Activated CD8-positive, alpha-beta memory T cell treated with anti-CD3 and anti-CD28 coated beads, Interleukin-2, amount 50 U/mL, for 48 hours (primary cell): ENCODE measurements around the gene SYNDIG1.

Experiments used
- DNase-seq: peaks from one replicate; pipeline ENCODE4 v3.0.0-alpha.2; 2020

The SYNDIG1 gene

GRCh38 chr20:24640686-24641085 is 171.3 kb downstream of the SYNDIG1 start:
- DNase-seq = no peak

DNA sequence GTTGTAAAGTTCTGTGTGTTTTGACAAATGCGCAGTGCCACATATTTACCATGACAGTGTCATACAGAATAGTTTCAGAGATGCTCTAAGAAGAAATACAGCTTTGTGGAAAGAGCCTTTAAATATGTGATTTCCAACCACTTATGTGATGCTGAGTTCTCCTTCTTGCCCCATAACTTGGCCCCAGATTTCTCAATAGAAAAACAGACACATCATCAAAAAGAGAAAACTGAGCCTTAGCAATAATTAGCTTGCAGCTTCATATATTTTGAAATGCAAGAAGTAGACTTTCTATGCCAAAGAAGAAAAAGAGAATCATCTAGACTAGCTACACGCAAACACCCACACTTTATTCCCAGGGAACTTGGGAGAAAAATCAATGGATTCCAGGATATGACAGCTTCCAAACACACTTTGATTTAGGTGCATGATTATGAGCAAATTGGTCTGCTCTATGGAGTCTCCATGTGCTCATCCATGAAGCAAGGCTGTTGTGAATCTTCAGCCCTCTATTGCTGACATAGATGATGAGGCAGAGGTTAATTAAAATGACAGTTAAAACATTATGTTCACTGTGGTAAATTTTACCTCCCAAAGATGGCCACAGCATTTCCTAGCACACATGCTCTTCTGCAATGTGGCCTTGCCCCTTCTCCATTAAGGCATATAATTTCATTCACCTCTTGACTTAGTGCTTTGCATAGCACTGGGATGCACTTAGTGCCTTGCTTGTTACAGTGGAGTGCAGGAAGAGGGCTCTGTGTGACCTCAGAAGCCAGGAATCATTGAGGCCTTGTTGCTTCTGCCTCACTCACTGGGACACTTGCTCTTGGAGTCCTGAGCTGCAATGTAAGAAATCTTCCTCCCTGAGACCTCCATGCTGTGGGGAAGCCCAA is 174.6 kb downstream of the SYNDIG1 start:
- no peak for DNase-seq

DNA sequence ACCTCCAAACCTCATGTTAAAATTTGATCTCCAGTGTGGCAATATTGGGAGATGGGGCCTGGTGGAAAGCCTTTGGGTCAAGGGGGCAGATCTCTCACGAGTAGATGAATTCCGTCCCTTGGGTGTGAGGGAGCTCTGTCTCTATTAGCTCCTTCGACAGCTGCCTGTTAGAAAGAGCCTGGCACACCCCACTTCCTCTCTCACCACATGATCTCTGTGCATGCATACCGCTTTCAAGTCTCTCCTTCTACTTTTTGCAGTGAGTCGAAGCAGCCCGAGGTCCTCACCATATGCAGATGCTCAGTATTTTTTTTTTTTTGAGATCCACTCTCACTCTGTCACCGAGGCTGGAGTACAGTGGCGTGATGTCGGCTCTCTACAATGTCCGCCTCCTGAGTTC is 176.9 kb downstream of the SYNDIG1 start:
- no peak for DNase-seq

DNA sequence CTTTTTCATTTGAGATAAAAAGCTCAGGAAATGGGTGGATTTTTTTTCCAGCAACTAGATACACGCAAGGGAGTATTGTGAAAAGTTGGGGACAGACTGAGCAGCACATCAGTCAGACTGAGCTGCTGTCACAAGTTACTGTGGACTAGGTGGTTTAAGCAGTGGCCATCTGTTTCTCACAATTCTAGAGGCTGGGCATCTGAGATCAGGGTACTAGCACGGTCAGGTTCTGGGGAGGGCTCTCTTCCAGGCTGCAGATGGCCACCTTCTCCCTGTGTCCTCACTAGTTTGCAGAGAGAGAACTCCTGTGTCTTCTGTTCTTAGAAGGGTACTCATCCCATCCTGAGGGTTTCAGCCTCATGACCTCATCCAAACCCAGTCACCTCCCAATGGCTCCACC is 178.3 kb downstream of the SYNDIG1 start:
- no peak for DNase-seq

GRCh38 chr20:24648481-24648880 is 179.1 kb downstream of the SYNDIG1 start:
- no peak for DNase-seq

DNA sequence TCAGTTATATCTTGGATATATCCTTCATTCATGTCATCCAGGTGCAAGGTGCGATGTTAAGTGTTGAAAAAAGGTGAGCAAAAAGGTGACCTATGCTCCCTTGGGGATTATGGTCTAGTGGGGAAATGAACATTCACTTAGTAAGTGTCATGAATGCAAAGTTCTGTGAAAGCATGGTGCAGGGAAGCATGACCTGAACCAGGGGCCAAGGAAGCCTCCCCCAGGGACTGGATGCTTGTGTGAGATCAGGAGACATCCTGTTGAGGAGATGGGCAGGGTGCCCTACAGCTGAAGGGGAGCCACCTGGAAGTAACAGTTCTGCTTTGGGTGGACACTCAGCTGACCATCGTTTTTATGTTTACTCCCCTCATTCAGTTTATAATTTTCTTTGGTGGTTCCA is 179.5 kb downstream of the SYNDIG1 start:
- no peak for DNase-seq

- no peak for DNase-seq
Observed at GRCh38 chr20:24649787-24650490, 180.5 kb downstream of the SYNDIG1 start.

DNA sequence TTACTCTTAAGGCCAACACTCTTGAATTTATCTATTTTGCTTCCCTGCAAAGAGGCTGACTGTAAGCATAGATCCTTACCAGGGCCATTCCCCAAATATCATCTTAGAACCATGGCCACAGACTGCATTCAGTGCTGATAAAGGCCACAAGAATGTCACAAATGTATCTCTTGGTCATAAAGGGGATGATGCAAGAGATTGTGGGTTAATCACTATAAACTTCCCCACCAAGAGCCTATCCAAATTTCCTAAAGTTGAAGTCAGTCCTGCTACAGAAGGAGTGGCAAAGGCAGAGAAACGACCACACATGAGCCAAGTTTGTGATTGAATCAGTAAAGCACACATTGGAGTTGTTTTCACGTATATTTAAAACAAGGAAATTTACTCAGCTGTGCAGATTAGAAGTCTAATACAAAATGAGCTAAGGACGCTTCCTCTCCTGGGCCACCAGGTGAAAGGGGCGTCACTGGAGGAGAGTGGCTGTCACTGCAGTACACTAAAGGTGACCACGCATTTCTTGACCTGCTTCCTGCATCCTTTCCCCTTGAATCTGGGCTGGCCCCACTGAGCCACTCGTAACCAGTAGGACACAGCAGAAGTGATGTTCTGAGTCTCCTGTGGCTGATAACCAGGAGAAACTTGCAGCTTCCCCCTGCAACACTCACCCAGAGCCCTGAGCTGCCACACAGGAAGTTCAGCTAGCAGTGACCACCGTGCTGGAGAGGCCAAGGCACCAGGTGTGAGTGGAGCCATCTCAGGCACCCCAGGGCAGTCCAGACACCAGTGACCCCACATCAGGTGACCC is 181.9 kb downstream of the SYNDIG1 start:
- no peak for DNase-seq

GRCh38 chr20:24651976-24652345 is 182.5 kb downstream of the SYNDIG1 start:
- DNase-seq = no peak

DNA sequence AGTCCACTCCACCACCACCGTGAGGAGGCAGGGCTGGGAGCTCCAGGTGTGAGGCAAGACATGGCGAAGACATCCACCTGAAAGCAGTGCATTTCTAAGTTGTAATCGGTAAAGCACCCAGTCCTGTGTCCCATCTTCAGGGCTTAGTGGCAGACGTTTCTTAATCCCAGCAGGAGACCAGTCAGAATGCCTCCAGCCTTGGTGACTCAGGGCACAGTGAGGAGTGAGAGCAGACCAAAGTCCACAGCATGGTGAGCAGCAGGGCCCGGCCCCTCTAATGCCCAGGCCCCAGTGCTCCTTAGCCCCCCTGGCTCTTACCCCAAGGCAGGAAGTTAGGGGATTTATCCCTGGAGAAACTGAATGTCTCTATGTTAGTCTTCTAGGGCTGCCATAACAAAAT is 183.9 kb downstream of the SYNDIG1 start:
- DNase-seq = no peak

- no peak for DNase-seq
Observed at GRCh38 chr20:24654425-24654824, 185.0 kb downstream of the SYNDIG1 start.

GRCh38 chr20:24656391-24656790 is 187.0 kb downstream of the SYNDIG1 start:
- no peak for DNase-seq

- no peak for DNase-seq
Observed at GRCh38 chr20:24657196-24657595, 187.8 kb downstream of the SYNDIG1 start.

DNA sequence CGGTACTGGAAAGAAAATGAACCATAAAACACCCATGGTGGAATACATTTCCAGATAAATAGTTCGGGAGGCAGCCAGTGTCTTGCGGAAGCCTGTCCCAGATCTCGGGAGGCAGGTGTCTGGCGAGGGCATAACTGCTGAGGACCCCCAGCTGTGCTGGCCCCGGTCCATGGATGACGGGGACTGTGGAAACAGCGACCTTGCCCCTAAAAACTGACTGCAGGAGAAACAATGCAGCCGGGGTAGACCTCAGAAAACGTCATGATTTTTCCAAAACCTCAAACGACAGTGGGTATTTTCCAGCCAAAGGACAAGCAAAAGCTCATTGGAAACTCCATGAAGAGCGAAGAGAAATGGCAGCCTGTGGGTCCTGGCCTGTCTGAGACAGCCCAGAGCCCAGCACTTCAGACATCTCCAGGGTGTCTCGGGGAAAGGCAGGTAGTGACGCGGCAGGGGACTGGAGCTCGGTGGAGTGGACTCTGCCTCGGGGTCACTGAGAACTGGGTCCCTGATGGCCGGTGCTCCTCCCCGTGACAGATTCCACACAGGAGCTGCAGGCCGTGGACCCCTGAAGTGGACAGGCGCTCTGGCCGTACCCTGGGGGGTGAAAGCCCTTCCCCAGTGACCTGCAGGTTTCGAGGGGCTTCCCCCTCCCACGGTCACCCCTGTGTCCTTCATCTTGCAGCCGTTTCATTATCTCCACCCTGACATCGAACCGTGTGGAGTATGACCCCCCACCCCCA is 188.6 kb downstream of the SYNDIG1 start:
- no peak for DNase-seq

- no peak for DNase-seq
Observed at GRCh38 chr20:24658920-24659660, 189.7 kb downstream of the SYNDIG1 start.

DNA sequence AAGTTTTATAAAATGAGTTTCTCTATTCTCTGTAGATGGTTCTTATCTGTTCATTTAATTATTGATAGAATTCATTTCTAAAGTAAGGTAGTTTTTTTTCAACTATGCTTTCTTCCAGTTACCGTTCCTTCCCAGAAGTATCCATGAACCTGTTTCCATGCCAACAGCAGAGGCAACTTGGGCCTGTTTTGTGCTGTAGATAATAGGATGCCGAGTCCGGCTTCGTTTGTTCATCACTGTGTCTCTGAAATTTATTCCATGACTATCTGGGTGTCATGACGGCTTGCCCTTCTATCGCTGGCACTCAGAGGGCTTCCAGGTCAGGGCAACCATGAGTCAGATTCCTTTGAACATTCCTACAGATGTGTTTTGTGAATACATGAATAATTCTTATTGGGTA is 190.4 kb downstream of the SYNDIG1 start:
- DNase-seq = no peak

DNA sequence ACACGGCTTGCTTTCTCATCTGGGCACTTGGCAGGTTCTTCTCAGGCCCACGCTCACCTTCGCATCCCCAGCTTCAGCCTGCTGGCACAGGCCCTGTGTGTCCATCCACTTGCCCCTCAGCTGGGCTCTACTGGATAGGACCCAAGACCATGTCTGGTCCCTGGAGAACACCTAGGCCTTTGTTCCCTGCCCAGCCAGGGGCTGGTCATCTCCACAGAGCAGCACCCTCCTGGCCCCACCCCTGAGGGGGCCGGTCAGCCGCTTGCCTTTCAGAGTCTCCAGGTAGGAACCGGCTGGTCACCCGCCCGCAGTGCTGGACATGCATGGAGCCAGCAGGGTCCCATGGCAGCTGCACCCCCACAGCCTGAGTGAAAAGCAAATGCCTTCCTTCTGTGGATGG is 191.2 kb downstream of the SYNDIG1 start:
- no peak for DNase-seq

DNA sequence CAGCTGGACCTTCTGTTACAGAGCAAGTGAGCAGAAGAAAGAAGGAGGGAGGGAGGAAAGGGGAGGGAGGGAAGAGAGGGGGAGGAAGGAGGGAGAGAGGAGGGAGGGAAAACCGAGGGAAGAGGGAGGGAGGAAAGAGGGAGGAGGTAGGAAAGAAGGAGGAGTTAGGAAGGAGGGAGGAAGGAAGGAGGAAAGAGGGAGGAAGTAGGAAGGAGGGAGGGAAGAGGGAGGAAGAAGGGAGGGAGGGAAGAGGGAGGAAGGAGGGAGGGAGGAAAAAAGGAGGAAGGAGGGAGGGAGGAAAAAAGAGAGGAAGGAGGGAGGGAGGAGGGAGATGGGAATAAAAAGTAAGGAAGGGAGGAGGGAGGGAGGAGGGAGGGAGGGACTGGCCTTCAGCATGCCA is 191.8 kb downstream of the SYNDIG1 start:
- no peak for DNase-seq

DNA sequence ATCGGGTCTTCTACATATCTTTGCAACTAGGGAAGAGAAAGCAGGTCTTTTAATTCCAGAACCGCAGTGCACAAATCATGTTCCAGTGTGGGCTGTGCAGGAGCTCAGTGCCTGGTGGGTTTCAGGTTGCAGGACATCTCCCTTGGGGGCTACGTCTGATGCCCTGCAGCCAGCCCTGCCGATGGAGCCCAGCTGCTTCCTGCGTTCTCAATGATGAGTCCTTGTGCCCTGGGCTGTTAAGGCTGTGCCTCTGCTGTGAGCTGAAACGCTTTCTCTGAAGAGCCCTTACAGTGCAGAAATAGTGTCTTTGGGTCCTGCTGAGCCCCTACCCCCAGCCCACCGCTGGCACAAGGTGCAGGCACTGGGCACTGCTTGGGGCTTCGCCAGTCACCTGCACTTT is 192.9 kb downstream of the SYNDIG1 start:
- no peak for DNase-seq

GRCh38 chr20:24662752-24663365 is 193.4 kb downstream of the SYNDIG1 start:
- DNase-seq = no peak

DNA sequence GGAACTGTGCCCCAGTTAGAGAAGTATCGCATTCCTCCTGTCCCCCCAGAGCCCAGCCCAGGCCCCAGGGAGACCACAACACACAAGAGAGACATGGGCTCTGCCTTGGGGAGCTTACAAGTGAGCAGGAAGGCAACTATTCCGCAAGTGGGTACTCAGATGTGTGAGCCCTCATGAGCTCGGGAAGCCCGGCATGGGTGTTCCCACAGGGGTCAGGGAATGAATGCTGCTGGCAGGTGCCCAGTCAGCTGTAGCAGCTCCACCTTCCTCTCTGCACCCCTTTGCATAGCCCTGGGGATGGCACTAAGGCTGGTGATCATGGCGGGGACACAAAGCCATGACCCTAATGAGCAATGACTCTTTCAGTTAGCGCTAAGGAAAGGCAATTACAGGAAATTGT is 194.1 kb downstream of the SYNDIG1 start:
- DNase-seq = no peak
